NCI-H2107 (cell line): ENCODE data around the gene TRAFD1.
"Not testable (repeated sequence)": the region's sequence is repeated elsewhere in the genome, so short reads cannot be mapped to it uniquely, and the experiment has no call there.

Source experiments
- DNase-seq: peaks from one replicate; lab custom pipeline; 2025; lab: John Stamatoyannopoulos, UW

TRAFD1 gene

GRCh38 chr12:112125250-112125999, at the start of gene TRAFD1:
Gene TRAFD1, plus strand, starts transcription at chr12:112125560. Its CDS starts 4,963 bp downstream, at chr12:112130523.
- DNase-seq: peak; percentile 93

- DNase-seq: no peak
Observed at GRCh38 chr12:112087055-112087850, 38.1 kb upstream of the TRAFD1 start.

- no peak for DNase-seq
Observed at GRCh38 chr12:112087851-112088250, 37.5 kb upstream of the TRAFD1 start.

- DNase-seq: no peak
Observed at GRCh38 chr12:112091563-112091962, 33.8 kb upstream of the TRAFD1 start.

- no peak for DNase-seq
Observed at GRCh38 chr12:112096070-112096469, 29.3 kb upstream of the TRAFD1 start.

GRCh38 chr12:112096667-112097066, 28.7 kb upstream of the TRAFD1 start:
- no peak for DNase-seq

- no peak for DNase-seq
Observed at GRCh38 chr12:112097641-112098040, 27.7 kb upstream of the TRAFD1 start.

GRCh38 chr12:112100500-112100899, 24.9 kb upstream of the TRAFD1 start:
- DNase-seq: not testable (repeated sequence)

- DNase-seq: no peak
Observed at GRCh38 chr12:112102127-112102526, 23.2 kb upstream of the TRAFD1 start.

GRCh38 chr12:112102746-112103145, 22.6 kb upstream of the TRAFD1 start:
- DNase-seq: not testable (repeated sequence)

- DNase-seq: no peak
Observed at GRCh38 chr12:112103758-112104503, 21.4 kb upstream of the TRAFD1 start.

- no peak for DNase-seq
Observed at GRCh38 chr12:112105891-112106290, 19.5 kb upstream of the TRAFD1 start.

GRCh38 chr12:112107306-112108201, 17.8 kb upstream of the TRAFD1 start:
- no peak for DNase-seq

- DNase-seq: peak; percentile 57
Observed at GRCh38 chr12:112108202-112109079, 16.9 kb upstream of the TRAFD1 start, which contains the start of gene NAA25. Gene NAA25, minus strand, starts transcription at chr12:112108783. Its CDS starts 10 bp downstream, at chr12:112108773.

GRCh38 chr12:112110787-112111662, 14.3 kb upstream of the TRAFD1 start:
- not testable (repeated sequence) for DNase-seq

GRCh38 chr12:112111931-112112330, 13.4 kb upstream of the TRAFD1 start:
- DNase-seq: no peak

GRCh38 chr12:112112409-112113133, 12.8 kb upstream of the TRAFD1 start:
- no peak for DNase-seq

- no peak for DNase-seq
Observed at GRCh38 chr12:112115259-112116045, 9.9 kb upstream of the TRAFD1 start.
